Glomerular endothelial cell (primary cell): Measurements from ENCODE around the gene TSPAN18. TPM values are rescaled to one million over a fixed set of nuclear protein-coding genes. Genes with fewer than 3 reads are reported as not detected.

ENCODE experiments used
- DNase-seq: peaks from one replicate; pipeline ENCODE4 v3.0.0-alpha.2; 2011; ENCODE audit warnings: low read depth, low spot score; ENCODE audit errors: extremely low read depth
- total RNA-seq: library from RNA; depleted of rRNA; stranded (reverse); fragments of >200 nt; gene quantifications from 2 replicates; pipeline ENCODE4 v1.2.3, GENCODE V29; 2015

The TSPAN18 gene
- total RNA-seq, 1 donor from 2014 or later: 128 TPM

DNA sequence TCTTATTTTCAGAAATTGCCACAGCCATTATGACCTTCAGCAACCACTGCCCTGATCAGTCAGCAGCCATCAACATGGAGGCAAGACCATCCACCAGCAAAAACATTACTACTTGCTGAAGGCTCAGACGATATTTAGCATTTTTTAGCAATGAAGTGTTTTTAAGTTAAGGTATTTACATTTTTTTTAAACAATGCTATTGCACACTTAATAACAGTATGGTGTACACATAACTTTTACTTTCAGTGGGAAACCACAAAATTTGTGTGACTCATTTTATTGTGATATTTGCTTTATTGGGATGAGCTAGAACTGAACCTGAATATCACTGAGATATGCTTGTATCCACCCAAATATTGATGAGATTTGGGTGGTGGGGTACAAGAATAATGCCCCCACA lies 110.9 kb downstream of the TSPAN18 start:
- no peak for DNase-seq

DNA sequence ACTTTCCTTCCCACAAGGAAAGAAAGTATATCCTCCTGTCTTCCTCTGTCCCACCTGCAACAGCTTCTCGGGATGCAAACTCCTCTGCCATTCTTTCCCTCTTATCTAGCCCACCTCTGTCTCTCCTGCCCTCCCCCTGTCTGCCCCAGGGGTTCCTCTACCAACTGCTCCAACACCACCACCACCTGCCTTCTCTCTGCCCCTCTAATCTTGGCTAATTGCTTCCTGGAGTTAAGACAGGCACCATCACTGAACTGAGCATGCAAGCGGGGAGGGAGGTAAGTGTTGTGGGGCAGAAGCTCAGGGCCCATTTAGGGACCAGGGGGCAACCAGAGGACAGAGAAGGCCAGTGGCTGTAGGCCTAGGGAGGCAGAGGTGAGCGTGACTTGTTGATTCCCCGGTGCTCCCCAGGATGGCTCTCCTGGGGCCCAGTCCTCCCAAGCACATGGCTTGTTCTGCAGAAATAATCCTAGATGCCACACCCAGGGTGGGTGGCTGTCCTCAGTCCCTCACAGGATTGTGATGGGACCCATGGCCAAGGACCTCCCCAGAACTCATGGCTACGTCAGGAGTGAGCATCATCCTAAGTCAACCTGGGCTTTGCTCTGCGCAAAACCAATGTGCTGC lies 112.8 kb downstream of the TSPAN18 start:
- no peak for DNase-seq

DNA sequence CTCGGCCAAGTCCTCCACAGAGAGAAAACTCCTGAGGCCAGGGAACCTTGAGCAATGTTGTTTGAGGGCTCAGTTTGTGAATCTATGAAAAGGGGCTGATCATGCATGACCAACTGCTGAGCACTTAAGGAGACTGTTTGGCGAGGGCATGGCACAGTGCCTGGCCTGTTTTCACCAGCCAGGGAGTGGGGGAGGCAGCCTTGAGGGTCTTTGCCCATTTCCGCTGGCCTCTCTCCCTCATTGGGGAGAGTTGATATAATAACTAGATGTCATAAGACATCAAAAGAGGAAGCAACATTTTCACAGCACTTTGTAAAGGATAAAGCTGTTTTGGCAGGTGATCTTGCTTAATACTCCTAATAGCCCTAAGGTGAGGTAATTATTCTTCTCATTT lies 113.3 kb downstream of the TSPAN18 start:
- DNase-seq: no peak

DNA sequence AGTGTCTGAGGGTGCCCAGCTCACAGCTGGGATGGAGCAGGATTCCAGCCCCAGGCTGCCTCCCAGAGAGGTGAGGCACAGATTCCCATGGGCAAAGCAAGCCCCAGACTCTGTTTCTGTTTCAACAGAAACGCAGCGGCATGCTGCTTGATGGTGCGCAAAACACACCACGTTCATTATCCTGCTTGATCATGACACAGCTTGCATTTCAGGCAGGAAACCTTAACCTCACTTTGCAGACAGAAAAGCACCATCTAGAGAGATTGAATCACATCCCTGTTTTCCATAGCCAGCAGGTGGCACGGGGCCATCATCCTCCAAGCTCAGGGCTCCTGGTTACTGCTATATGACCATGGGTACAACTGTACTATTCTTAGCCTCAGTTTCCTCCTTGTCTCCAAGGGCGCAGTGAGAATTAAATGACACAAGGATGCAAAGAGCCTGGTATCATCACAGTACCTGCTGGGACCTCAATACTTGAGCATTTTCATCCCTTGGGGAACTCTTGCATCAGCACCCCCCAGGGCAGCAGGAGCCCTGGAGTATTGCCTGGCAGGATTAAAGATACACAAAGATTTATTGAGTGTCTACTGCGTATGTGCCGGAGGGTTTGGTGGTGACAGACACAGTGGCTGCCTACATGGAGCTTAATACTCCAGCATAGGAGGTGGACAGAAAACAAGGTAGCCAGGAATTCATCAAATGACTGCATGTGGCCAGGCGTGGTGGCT lies 113.9 kb downstream of the TSPAN18 start:
- no peak for DNase-seq

DNA sequence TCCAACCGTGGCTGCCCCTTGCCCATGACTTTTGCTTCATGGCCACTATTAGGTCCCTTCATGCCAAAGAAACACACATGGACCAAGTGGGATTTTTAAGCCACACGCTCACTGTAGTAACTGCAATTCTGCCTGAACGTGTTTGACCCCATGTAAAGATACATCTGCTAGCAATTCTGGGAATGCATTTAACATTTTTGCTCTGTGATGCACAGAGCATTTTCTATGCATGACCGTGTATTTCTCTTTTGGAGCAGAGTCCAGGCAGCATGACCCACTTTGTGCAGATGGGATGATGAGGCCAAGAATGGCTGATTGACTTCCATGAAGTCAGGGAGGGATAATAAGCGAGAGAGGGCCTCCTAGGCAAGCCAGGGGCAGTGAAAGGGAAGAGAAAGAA lies 115.5 kb downstream of the TSPAN18 start:
- DNase-seq: no peak

DNA sequence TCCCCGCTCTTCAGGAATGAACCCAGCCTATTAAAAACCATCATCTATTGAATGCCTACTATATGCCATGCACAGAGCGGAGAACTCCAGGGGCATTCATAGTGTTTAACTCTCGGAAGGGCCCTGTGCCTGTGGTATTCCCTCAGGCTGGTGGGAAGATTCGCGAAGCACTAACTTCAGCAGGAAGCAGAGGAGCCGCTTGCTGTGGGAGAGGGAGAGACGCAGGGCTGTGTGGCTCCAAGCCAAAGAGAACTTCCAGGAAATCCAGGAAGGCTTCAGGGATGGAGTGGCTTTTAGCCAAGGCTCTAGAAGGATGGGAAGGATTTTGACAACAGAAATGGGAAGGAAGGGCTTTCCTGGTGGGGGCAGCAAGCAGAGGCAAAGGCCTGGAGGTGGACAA lies 120.1 kb downstream of the TSPAN18 start:
- no peak for DNase-seq

DNA sequence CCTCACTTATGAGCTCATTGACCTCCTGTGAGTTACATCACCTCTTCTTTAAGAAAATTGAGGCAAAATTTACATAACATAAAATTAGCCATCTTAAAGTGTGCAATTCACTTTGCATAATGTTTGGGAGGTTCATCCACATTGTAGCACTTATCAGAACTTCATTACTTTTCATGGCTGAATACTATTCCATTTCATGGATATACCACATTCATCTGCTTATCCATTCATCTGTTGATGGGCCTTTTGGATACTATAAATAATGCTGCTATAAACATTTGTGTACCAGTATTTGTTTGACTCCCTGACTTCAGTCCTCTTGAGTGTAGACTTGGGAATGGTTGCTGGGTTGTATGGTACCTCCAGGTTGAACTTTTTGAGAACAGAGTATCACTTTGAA lies 120.6 kb downstream of the TSPAN18 start:
- DNase-seq: no peak

DNA sequence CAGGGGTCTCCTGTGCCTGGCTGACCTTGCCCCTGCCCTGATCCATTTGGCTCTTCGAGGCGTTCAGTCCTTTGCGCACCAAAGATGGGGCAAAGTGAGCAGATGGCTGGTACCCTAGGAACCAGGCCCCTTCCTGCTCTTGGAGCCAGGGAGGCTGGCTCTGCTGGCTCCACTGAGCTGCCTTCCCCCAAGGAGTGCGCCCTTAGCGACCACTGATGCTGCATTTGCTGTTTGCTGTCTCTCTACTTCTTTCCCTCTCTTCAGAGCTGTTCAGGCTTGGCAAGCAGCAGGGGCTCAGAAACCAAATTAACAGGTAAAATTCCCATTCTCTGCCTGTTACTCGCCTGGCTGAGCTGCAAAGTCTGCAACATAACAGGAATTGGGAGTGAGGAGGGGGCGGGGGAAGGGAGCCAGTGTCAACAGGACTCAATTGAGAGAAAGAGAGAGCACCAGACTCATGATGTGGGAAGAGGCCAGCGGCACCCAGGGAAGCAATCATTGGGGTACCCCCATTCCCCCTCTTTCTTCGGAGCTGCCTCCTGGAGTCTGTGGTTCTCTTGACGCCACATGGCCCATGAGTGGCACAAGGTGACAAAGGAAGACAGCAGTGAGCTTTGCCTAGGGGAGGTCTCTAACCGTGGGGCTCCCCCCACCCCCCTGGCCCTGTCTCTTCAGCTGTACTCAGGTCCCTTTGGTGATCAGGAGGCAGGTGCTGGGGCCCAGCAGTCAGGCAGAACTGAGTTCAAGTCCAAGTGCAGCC lies 121.6 kb downstream of the TSPAN18 start:
- no peak for DNase-seq

DNA sequence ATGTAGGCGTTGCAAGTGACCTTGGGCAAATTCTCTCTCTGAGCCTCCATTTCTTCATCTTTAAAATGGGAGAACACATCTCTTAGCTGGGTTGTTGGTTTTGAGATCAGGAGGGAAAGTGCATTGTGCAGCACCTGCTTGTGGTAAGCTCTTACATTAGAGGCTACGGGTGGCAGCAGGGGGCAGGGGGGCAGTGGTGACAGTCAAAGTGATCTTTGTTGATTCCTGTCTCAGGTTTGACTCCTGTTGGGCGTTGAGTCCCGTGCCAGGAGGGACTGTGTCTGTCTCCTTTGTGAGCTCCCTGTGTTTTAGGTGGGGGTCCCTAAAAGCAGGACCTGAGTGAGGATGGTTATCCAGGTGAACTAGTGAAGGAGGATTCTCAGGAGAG lies 122.2 kb downstream of the TSPAN18 start:
- no peak for DNase-seq

DNA sequence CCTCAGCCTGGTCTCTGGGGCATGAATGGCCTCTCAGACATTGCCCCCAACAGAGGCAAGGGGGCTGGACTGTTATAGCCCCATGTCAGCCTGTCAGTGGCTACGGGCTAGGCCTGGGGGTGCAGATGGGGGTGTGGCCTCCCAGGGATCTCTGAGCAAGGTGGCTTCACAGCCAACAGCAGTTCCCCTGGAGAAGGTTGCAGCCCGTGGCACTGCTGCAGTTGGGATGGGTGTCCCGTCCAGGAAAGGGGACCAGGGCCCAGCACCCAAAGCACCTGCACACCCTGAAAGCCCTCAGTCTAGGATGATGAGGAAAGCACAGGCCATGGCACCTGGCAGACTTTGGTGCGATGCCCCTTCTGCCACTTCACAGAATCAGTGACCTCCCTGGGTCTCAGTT lies 122.7 kb downstream of the TSPAN18 start:
- DNase-seq: no peak

DNA sequence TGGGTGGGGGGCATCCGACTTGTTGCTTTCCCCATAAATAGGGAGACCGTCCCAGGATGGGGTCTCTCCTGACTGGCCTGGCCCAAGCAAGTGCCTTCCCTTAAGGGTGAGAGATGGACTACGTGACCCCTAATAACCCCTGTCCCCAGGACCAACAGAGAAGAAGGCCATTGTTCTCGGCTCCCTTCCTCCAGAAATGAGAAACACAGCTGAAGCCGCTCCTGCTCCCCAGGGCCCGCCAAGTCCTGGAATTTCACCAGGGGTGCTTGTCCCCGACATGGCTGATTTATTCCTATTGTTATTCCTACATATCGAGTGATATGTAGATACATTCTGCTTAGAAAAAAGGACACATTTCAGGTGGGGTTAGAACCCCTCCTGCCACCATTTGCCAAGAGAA lies 123.2 kb downstream of the TSPAN18 start:
- DNase-seq: no peak

DNA sequence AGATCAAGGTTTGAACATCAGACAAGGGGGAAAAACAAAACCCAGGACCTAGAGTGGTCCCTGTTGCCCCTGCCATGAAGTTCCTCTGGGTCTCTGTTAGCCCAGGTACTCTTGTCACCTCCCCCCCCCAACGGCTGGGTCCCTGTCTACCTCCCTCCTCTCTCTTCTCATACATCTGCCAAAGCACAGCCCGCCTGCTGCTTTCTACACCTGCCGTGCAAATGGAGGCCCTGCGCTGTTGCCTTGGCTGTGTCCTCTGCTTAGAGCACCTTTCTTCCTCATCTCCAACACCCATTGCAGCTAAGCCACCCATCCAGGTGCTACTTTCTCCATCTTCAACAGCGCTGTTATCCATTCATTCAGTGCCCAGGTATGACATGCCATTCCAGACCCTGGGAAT lies 124.7 kb downstream of the TSPAN18 start:
- no peak for DNase-seq

DNA sequence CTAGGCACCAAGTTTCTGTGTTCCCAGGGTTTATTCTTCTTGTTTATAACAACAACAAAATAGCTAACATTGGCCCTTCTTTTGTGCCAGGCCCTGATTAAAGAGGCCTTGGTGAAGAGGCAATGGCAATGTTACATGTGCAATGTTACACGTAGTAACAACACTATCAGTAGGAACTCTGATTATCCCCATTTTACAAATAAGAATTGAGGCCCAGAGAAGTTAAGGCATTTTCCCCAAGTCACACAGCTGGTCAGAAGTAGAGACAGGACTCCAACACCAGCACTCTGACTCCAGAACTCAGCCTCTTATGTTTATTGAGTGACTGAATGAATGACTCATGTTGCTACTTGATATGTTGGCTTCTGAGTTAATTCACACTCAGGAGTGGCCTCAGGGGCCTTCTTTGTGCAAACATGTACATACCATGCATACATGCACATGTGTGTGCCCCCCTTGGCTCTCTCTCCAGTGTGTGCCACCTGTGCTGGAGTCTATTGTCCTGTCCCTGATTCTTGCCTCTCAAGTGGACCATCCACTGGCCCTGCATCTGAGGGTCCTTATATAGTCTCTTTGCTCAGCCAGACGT lies 125.5 kb downstream of the TSPAN18 start:
- no peak for DNase-seq

DNA sequence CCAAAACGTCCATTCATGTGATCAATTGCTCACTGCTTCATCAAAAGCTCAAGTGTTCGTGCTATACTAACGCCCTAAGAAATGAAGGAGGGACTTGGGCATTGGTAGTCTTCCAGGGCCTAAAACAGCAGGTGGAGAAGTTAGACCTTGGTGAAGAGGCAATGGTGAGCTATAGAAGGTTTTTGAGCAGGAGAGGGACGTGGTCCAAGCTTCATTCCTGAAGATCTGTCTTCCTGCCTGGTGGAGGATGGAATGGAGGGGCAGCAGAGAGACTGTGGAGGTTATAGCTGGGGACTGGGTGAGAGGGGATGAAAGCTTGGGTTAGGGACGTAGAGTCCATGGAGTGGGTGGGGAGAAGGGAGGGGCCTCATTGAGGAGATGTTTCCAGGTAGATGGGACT lies 126.2 kb downstream of the TSPAN18 start:
- no peak for DNase-seq

DNA sequence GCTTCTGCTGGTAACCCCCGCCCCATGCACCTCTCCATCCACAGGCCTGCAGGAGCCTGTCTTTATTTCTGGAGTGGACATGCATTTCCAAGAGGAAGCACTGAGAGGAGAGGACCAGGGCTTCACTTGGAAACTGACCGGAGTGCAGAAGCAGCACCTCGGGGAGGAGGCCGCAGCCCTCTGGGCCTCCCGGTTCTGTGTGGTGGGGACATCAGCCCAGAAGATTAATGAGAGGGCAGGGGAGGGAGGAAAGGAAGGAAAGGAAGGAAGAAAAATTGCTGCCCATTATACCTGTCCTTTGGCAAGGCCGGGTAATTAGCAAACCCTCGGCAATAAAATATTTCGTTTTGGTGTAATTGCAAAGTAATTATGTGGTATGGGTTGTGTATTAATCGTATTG lies 126.9 kb downstream of the TSPAN18 start:
- no peak for DNase-seq

DNA sequence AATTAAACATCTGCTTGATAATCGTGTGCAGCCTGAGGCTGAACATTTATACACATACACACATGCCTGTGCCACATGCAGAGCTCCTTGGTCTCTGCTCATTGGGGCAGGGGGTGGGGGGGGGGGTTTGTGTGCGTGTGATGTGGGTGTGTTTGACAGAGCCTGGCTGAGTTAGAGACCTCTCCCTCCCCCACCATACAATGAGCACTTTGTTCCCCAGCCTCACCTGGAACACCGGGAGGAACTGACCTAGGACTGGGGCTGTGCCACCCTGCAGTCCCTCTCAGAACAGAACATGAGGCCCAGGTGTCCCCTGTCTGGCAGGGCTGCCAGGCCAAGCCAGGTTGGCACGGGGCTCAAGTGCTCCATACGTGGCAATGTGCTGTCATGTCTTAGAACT lies 127.3 kb downstream of the TSPAN18 start:
- no peak for DNase-seq

DNA sequence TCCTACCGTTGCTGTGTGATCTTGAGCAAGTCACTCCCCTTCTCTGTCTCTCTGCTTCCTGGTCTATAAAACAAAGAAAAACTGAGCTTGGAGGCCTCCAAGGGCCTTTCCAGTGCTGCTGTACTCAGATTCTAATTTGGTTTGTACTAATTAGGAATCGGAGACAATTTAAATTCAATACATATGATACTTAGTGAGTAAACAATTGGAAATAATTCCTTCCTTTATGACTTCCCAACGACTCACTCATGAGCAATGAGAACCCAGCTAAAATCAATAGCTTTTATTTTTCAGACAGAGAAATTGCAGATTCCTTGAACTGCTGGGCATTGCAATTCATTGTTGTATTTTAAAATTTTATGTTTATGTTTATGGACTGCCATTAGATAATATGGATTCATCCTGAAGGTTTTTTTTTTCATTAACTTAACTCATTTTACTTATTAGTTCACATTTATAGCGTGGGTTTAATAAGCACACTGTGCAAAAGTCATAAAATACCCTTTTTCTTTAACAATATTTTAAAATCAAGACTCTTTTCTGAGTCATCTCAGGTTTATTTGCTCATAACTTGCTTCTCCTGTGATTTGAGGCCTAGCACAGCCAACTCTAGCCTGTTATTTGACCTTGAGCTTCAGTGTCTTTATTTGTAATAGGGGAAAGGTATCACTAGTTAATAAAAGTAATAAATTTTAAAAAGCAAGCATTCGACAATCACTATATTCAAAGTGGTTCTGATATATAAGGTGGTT lies 128.2 kb downstream of the TSPAN18 start:
- DNase-seq: no peak

DNA sequence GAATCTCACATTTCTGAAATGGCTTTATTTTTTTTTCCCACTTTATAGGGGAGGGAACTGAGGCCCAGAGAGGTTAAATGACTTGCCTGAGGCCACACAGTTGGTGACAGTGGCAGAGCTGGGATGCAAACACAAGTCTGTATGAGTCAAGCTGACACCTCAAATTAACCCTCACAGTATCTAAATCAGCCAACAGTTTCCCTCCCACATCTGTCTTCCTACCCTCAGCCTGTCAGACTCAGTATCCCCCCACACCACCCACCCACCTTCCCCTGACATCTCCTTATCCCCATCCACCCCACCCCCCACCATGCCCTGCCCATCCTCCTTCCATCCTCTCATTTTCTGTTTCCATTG lies 128.7 kb downstream of the TSPAN18 start:
- no peak for DNase-seq

DNA sequence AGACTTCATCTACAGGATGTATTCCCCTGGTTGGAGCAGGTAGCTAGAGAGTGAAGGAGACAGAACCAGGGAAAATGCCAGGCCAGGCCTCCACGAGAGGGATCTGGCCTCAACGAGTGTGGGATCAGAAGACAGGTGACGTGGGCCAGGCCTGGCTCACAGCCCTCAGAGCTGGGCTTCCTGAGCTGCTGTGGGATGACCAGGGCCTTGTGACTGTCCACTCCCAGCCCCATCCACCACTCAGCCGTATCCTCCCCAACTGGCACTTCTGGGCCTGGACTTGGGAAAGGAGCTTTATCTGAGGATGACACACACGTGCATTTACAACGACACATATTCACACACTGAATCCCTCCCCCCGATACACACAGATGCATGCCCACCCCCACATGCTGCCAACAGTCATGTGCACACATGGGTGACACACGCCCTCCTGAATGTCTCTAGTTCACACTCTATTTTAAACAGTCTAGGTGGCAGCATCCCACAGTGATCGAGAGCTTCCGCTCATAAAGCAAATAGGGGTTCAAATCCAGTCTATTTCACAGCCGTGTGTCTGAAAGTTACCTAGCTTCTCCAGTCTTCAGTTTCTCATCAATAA lies 130.8 kb downstream of the TSPAN18 start:
- no peak for DNase-seq

DNA sequence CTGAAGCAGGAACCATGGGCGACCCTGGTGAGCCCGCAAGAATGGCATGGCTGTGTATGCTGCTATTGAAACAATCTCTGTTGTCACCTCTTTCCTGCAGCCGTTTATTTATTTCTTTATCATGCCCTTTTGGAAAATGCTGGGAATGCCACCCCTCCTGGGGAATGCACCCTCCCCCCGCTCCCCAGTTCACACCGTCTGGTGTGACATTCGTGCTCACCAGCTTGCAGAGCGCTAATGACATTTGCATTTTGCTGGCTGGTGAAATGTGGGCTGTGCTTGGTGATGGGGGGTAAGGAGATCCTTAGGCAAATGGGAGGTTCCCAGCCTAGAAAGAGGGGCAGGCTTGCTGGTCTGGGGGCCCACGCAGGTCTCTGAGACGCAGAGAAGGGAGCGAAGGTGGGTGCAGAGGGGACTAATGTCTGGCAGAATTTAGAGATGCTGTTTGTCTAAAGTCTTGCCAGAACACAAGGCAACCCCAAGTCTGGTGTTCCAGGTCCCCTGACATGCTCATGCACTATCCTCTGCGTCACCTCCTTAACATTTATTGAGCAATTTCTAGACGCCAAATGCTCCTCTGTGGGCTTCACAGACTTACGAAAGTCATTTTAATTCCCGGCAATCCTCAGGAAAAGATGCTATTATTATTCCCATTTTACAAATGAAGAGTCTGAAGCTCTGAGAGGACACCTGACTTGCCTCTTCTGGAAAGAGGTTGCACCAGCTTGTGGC lies 132.2 kb downstream of the TSPAN18 start:
- DNase-seq: no peak
